ENCODE data around the gene THAP7. TPM values are rescaled to one million over a fixed set of nuclear protein-coding genes. Genes with fewer than 3 reads are reported as not detected.
"Not testable (repeated sequence)": the region's sequence is repeated elsewhere in the genome, so short reads cannot be mapped to it uniquely, and the experiment has no call there.

Gene THAP7
- total and polyA plus RNA-seq, 8 donors: 14.7 to 26.3 (median 20.0) TPM

DNA sequence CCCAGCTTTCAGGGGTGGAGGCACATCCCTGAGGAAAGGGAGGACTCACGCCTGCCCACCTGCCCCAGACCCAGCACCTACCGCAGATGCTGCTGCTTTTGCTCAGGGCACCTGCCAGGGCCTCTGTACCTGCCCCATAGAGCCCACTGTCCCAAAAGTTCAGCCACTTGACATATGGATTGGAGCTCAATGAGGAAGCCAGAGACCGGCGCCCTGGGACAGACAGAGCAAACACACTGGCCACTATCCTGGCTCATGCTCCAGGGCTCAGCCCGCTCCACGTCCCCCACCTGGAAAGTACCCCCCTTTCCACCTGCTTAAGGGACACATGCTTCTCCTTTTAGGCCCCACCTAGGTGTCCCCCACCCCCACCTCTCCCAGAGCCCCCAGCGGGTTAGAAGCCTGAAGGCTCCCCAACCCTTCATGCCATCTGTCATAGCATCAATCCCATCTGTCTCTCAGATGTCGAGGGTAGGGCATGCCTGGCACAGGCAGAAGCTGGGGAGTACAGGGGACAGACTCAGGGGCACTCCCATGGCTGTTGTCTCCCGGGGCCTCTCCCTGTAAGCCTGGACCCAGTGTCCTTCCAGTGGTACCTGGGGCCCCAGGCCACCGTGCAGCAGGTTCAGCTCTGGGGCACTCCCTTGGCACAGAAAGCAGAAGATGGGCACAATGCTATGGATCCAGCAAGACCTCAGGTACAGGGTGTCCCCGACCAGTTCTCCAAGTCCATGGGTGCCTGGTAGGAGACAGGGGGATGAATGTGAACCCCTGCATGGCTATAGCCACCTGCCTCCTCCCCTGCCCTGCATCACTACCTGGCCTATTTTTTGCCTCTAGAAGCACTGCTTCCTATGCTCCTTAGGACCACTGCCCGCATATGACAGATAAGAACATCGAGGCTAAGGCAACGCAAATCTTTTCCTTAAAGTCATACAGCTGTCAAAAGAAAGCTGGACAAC is 10.8 kb upstream of the THAP7 start:
- peak in 1 of 4 donors; percentile 60 for DNase-seq
- Histone ChIP-seq H3K27me3 (peaks cover 0 to 17% of the 10 kb centered on the region in 2 donors), H3K4me3 (no peak overlapping the region), H3K9me3 (no peaks in the 10 kb centered on the region), H3K36me3 (no peaks in the 10 kb centered on the region), H3K4me1 (peaks cover 10 to 14% of the 10 kb centered on the region in 2 donors), H3K27ac (no peak overlapping the region)
- no peak for ATAC-seq
- TF ChIP-seq, protein P1, sequence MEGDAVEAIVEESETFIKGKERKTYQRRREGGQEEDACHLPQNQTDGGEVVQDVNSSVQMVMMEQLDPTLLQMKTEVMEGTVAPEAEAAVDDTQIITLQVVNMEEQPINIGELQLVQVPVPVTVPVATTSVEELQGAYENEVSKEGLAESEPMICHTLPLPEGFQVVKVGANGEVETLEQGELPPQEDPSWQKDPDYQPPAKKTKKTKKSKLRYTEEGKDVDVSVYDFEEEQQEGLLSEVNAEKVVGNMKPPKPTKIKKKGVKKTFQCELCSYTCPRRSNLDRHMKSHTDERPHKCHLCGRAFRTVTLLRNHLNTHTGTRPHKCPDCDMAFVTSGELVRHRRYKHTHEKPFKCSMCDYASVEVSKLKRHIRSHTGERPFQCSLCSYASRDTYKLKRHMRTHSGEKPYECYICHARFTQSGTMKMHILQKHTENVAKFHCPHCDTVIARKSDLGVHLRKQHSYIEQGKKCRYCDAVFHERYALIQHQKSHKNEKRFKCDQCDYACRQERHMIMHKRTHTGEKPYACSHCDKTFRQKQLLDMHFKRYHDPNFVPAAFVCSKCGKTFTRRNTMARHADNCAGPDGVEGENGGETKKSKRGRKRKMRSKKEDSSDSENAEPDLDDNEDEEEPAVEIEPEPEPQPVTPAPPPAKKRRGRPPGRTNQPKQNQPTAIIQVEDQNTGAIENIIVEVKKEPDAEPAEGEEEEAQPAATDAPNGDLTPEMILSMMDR (IDR thresholded peaks at IDR 0.05): no peak
- intact Hi-C loops (cut with DNase I): no loop called here

DNA sequence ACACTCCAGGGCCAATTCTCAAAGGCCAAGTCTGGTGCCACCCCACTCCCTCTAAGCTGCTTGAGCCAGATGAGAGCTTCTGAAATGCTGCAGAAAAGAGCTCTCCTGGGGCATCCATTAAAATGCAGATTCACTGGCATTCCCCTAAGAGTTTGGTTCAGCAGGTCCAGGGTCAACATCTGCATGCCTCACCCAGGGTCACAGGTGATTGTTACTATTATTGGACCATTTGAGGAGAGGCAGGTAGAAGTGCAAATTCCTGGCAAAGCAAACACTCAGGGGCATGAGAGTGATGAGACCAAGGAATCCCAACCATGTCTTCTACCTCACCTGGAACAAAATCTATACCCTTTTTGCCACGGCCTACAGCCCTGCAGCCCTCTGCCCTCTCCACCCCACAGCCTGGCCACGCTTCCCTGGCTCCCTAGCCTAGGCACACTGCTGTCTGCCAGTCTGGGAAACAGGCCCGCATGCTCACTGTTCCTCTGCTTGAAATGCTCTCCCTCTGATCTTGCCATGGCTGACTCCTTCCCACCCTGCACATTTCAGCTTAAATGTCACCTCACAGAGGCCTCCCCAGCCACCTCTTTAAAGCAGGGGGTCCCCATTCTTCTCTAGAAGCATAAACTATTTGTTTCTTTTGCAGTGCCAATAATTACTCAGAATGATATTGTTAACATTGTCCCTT is 8.7 kb upstream of the THAP7 start:
- H3K4me1 ChIP-seq: peaks cover 10 to 14% of the 10 kb centered on the region in 2 donors
- no peak overlapping the region for H3K4me3 ChIP-seq
- no peaks in the 10 kb centered on the region for H3K36me3 ChIP-seq
- DNase-seq: peak in 1 of 4 donors; percentile 10
- no peak overlapping the region for H3K27ac ChIP-seq
- no peaks in the 10 kb centered on the region for H3K9me3 ChIP-seq
- intact Hi-C loops (cut with DNase I): no loop called here
- H3K27me3 ChIP-seq: peaks cover 0 to 17% of the 10 kb centered on the region in 2 donors
- TF ChIP-seq, protein P1 (IDR thresholded peaks at IDR 0.05): no peak
- no peak for ATAC-seq

DNA sequence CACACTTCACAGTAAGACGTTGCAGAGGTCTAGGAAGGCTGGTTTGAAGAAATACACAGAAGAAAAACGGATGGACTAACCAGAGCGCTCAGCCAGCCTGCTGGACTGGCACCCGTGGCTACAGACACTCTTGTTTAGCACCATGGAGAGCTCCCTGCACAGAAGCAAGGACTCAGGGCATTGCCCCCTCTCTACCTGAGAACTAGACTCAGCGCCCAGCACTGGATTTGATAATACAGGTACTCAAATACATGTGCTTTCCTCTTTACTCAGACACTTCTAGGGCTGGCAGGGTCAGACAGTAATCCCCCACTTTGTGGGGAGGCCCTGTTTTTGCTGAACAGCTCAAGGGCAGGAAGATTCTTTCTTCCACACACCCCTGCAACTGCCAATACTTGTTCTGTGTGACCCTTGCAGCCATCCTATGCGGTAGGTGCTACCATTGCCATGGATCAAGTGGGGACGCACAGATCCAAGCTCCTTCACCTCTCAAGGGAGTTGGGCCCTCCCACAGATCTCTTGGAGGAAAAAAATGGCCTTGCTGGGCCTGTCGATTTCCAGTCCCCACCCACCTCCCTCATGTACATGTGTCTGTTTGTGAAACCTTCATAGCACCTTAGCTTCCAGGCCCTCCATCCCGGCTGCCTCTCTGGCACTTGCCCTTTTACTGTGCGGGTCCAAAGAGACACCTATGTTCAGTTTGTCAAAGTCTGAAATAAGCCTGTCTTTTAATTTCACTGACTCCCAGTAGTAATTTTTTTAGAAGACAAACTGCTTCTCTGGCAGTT is 7.9 kb upstream of the THAP7 start:
- peak; percentile 76 for ATAC-seq
- intact Hi-C loops (cut with DNase I): no loop called here
- TF ChIP-seq, protein P1 (IDR thresholded peaks at IDR 0.05): no peak

DNA sequence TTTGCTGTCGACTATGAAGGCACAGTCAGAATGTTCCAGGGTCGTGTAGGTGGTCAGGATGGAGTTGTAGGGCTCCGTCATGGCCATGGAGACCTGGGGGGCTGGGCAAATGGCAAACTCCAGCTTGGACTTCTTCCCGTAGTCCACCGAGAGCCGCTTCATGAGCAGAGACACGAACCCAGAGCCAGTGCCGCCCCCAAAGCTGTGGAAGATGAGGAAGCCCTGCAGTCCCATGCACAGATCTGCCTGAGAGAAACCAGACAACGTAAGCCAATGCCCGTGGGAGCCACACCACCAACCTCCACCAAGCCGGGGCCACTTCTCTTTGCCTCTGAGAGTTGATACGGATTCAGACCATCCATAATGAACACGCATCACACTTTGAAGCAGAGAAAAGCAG is 7.3 kb upstream of the THAP7 start:
- H3K4me3 ChIP-seq; H3K9me3 ChIP-seq; H3K27ac ChIP-seq; intact Hi-C loops (cut with DNase I); H3K4me1 ChIP-seq; H3K36me3 ChIP-seq; H3K27me3 ChIP-seq; ATAC-seq; DNase-seq: not testable (repeated sequence)

More for the DNA sequence above, 7.9 kb upstream of the THAP7 start:
- H3K4me3 ChIP-seq: no peak overlapping the region
- H3K27ac ChIP-seq: no peak overlapping the region
- H3K9me3 ChIP-seq: no peaks in the 10 kb centered on the region
- H3K27me3 ChIP-seq: peaks cover 0 to 15% of the 10 kb centered on the region in 2 donors
- H3K36me3 ChIP-seq: no peaks in the 10 kb centered on the region
- peak in 3 of 4 donors; percentile 37 to 72 (median 45) for DNase-seq
- H3K4me1 ChIP-seq: peaks cover 7 to 12% of the 10 kb centered on the region in 2 donors

DNA sequence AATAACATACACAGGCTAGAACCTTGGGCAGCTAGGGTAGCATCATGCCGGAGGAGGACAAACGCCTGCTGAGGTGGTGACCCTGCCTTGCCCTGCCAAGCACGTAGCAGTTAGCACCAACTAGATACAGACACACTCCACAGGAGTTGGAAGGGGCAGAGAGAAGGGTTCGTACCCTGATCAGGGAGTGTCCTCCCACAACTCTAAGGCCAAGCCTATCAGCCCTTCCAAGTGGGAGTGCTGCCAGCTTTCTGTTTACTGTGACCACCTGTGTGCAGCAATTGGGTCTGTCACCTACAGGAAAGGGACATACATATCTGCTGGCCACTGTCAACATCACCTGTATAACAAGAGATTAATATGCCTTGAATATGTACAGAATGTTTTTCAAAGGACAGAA is 1.9 kb upstream of the THAP7 start:
- H3K27me3 ChIP-seq: no peaks in the 10 kb centered on the region
- H3K9me3 ChIP-seq: no peaks in the 10 kb centered on the region
- TF ChIP-seq, protein P1 (IDR thresholded peaks at IDR 0.05): no peak
- DNase-seq (no peak), ATAC-seq (no peak)
- no peak overlapping the region for H3K4me3 ChIP-seq
- intact Hi-C loops (cut with DNase I): no loop called here
- peaks cover 0 to 16% of the 10 kb centered on the region in 2 donors for H3K36me3 ChIP-seq
- no peak overlapping the region for H3K27ac ChIP-seq
- peaks cover 18 to 36% of the 10 kb centered on the region in 2 donors for H3K4me1 ChIP-seq
